ENCODE data around the gene MYBPC1. TPM values are rescaled to one million over a fixed set of nuclear protein-coding genes. Genes with fewer than 3 reads are reported as not detected.
A peak's percentile ranks its signal among the peaks of the same experiment; 100 is the strongest.

The MYBPC1 gene
- total and polyA plus RNA-seq, 2 of the 13 experiments (the other 11 are each of a cell fraction or from before 2014, with no cell fraction given), result 0.31 to 0.53 TPM

DNA sequence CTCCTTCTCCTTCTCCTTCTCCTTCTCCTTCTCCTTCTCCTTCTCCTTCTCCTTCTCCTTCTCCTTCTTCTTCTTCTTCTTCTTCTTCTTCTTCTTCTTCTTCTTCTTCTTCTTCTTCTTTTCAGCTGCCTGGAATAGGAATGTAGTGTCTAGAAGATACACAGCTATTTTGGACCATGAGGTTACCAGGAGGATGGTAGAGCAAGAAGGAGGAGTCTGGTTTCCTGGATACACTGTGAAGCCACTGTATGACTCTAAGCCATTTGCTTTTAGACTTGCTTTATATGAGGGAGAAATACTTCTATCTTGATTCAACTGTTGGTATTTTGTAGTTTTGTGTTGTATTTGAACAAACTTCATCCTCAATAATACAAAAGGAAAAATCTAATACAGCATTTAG, 3.0 kb upstream of the MYBPC1 start (continued):
- TF ChIP-seq, protein P1, sequence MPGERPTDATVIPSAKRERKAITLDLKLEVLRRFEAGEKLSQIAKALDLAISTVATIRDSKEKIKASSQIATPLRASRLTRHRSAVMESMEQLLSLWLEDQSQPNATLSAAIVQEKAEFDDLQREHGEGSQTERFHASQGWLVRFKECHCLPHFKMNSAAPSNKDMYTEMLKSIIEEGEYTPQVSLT (CRISPR knock-in tag; IDR thresholded peaks at IDR 0.05; ENCODE audit: borderline replicate concordance, low read depth), result no peak

DNA sequence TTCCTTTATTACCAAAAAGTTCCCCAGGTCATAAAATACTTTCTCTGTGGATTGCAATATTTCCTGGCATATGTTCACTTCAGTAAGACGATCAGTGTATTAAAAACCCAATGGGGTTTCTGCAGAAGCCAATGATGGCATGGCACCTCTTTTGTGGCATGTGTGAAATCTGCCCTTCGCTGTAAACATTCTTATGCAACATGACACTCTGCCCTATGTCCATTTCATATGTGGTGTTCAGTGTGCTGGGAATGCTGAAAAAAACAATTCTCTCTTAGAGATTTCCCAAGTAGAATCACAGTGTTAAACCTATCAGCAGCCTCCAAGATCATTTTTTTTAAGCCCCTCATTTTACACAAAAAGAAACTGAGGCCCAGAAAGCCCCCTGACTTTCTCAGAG, 2.3 kb upstream of the MYBPC1 start:
- H3K27ac ChIP-seq (ENCODE audit: extremely low read length, insufficient read depth, low read length), result no peak overlapping the region
- H3K4me2 ChIP-seq (ENCODE audit: low read depth, low read length), result no peak overlapping the region
- no peaks in the 10 kb centered on the region for H3K27me3 ChIP-seq (ENCODE audit: control insufficient read depth in 1 of 2, insufficient read depth in 2 of 2, low read length in 2 of 2)
- CTCF ChIA-PET (ENCODE audit: low intra/inter-chr PET ratio, low total read pairs), result no interaction called here
- intact Hi-C loops (cut with micrococcal nuclease; ENCODE audit: unreplicated experiment), result no loop called here
- no peaks in the 10 kb centered on the region for H3K9me3 ChIP-seq (ENCODE audit: low read length)
- WGBS (ENCODE audit: low lambda C conversion rate), result 82% methylated on average over 2 of the region's 2 CpGs
- no peaks in the 10 kb centered on the region for H3K36me3 ChIP-seq (replicated peaks in 1 of 2; ENCODE audit: control insufficient read depth in 1 of 2, insufficient read depth in 2 of 2, low read length in 2 of 2)
- peaks cover 14% of the 10 kb centered on the region for H3K4me1 ChIP-seq (ENCODE audit: insufficient read depth, low read length)
- H3K4me3 ChIP-seq (replicated peaks in 1 of 3; ENCODE audit: insufficient read depth in 1 of 3, low read depth in 2 of 3, low read length in 3 of 3), result no peak overlapping the region
- POLR2A ChIA-PET, result no interaction called here
- in situ Hi-C loops (cut with HindIII; ENCODE audit: extremely low pct_ligation_motif_present, low pct_unique_long_range_greater_than_20kb), result no loop called here
- no peak overlapping the region for H3K9ac ChIP-seq (ENCODE audit: insufficient read depth, low read depth, low read length)
- no peaks in the 10 kb centered on the region for H3K79me2 ChIP-seq (ENCODE audit: insufficient read depth, low read length)
- H2AFZ ChIP-seq (ENCODE audit: low read length), result no peak overlapping the region
- ATAC-seq (peak; percentile 38; the same call in 1 of the 3 replicates), FAIRE-seq (no peak), DNase-seq (ENCODE audit: low spot score) (peak; percentile 48)
- H4K20me1 ChIP-seq (ENCODE audit: insufficient read depth, low read length), result no peaks in the 10 kb centered on the region
- BruUV-seq (replicated peaks), result no TSS peak
- TF ChIP-seq FOSL2 (CRISPR knock-in tag; IDR thresholded peaks at IDR 0.05), result no peak
- peak; percentile 61 for TF ChIP-seq HNF4A (CRISPR knock-in tag; IDR thresholded peaks at IDR 0.05)
- no peak for TF ChIP-seq POLR2A (IDR thresholded peaks at IDR 0.05; ENCODE audit: insufficient read depth in 1 of 2, low read depth in 2 of 2, low read length in 2 of 2)
- no peak for TF ChIP-seq RARG (CRISPR knock-in tag; IDR thresholded peaks at IDR 0.05; ENCODE audit: low read depth)
- no peak for TF ChIP-seq MED1 (CRISPR knock-in tag; IDR thresholded peaks at IDR 0.05)
- peak in 1 of 2 experiments; percentile 13; a peak in 1 of 4 replicates for TF ChIP-seq EP300 (IDR thresholded peaks at IDR 0.05; ENCODE audit: low read depth in 2 of 2, low read length in 2 of 2)
- no peak for TF ChIP-seq EP300 (CRISPR knock-in tag; IDR thresholded peaks at IDR 0.05; ENCODE audit: borderline replicate concordance)
- TF ChIP-seq ARHGAP35 (CRISPR knock-in tag; IDR thresholded peaks at IDR 0.05; ENCODE audit: borderline replicate concordance), result no peak
- TF ChIP-seq, protein P2, sequence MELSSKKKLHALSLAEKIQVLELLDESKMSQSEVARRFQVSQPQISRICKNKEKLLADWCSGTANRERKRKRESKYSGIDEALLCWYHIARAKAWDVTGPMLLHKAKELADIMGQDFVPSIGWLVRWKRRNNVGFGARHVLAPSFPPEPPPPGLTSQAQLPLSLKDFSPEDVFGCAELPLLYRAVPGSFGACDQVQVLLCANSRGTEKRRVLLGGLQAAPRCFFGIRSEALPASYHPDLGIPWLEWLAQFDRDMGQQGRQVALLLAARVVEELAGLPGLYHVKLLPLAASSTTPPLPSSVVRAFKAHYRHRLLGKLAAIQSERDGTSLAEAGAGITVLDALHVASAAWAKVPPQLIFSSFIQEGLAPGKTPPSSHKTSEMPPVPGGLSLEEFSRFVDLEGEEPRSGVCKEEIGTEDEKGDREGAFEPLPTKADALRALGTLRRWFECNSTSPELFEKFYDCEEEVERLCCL (CRISPR knock-in tag; IDR thresholded peaks at IDR 0.05; ENCODE audit: borderline replicate concordance), result no peak
- peak; percentile 57; the same call in 1 of the 2 replicates for TF ChIP-seq FOXO1 (CRISPR knock-in tag; IDR thresholded peaks at IDR 0.05)
- TF ChIP-seq FOSL1 (CRISPR knock-in tag; IDR thresholded peaks at IDR 0.05; ENCODE audit: borderline replicate concordance), result no peak
- TF ChIP-seq CENPX (CRISPR knock-in tag; IDR thresholded peaks at IDR 0.05), result no peak
- 0 out of 2 replicates have a peak, but pooled peaks have one; percentile 36 for TF ChIP-seq GATAD2A (CRISPR knock-in tag; IDR thresholded peaks at IDR 0.05)
- peak; percentile 74; the same call in 1 of the 2 replicates for TF ChIP-seq CEBPB (IDR thresholded peaks at IDR 0.05; ENCODE audit: borderline replicate concordance, low read depth, low read length)
- TF ChIP-seq, protein P3, sequence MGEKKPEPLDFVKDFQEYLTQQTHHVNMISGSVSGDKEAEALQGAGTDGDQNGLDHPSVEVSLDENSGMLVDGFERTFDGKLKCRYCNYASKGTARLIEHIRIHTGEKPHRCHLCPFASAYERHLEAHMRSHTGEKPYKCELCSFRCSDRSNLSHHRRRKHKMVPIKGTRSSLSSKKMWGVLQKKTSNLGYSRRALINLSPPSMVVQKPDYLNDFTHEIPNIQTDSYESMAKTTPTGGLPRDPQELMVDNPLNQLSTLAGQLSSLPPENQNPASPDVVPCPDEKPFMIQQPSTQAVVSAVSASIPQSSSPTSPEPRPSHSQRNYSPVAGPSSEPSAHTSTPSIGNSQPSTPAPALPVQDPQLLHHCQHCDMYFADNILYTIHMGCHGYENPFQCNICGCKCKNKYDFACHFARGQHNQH (CRISPR knock-in tag; IDR thresholded peaks at IDR 0.05), result no peak
- no peak for TF ChIP-seq CHCHD3 (CRISPR knock-in tag; IDR thresholded peaks at IDR 0.05)
- TF ChIP-seq, protein P4, sequence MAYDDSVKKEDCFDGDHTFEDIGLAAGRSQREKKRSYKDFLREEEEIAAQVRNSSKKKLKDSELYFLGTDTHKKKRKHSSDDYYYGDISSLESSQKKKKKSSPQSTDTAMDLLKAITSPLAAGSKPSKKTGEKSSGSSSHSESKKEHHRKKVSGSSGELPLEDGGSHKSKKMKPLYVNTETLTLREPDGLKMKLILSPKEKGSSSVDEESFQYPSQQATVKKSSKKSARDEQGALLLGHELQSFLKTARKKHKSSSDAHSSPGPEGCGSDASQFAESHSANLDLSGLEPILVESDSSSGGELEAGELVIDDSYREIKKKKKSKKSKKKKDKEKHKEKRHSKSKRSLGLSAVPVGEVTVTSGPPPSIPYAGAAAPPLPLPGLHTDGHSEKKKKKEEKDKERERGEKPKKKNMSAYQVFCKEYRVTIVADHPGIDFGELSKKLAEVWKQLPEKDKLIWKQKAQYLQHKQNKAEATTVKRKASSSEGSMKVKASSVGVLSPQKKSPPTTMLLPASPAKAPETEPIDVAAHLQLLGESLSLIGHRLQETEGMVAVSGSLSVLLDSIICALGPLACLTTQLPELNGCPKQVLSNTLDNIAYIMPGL (CRISPR knock-in tag; IDR thresholded peaks at IDR 0.05; ENCODE audit: borderline replicate concordance in 1 of 2, low read depth in 1 of 2), result no peak
- TF ChIP-seq NFIB (CRISPR knock-in tag; IDR thresholded peaks at IDR 0.05; ENCODE audit: borderline replicate concordance), result no peak
